ENCODE data around the gene MTPN. TPM values are rescaled to one million over a fixed set of nuclear protein-coding genes. Genes with fewer than 3 reads are reported as not detected.

MTPN gene
- total RNA-seq, 1 donor = 117 TPM

- Histone ChIP-seq H3K36me3 (ENCODE audit: insufficient read depth, low read length) (no peaks in the 10 kb centered on the region), H3K4me3 (ENCODE audit: insufficient read depth, low read length) (no peak overlapping the region), H3K4me2 (ENCODE audit: insufficient read depth, low read length) (no peak overlapping the region), H3K27ac (ENCODE audit: low read depth, low read length) (peak overlapping the region; percentile 41), H3K4me1 (ENCODE audit: insufficient read depth, low read length) (peaks cover 26% of the 10 kb centered on the region), H3K27me3 (ENCODE audit: insufficient read depth, low read length) (no peaks in the 10 kb centered on the region), H3K79me2 (ENCODE audit: insufficient read depth, low read length) (peaks cover 26% of the 10 kb centered on the region), H3K9me3 (ENCODE audit: low read depth, low read length) (no peaks in the 10 kb centered on the region), H4K20me1 (ENCODE audit: insufficient read depth, low read length) (peaks cover 16% of the 10 kb centered on the region), H2AFZ (ENCODE audit: low read length) (peak overlapping the region; percentile 90)
- no peak for TF ChIP-seq CTCF (IDR thresholded peaks at IDR 0.05; ENCODE audit: extremely low read depth, low read depth, low read length)
- DNase-seq (ENCODE audit: insufficient read length, low spot score, missing footprints) = no peak
Observed at GRCh38 chr7:135979471-135980011, 2.4 kb upstream of the MTPN start.

- no peak overlapping the region for H3K27ac ChIP-seq (ENCODE audit: low read depth, low read length)
- H3K36me3 ChIP-seq (ENCODE audit: insufficient read depth, low read length) = peaks cover 3% of the 10 kb centered on the region
- no peak overlapping the region for H3K4me3 ChIP-seq (ENCODE audit: insufficient read depth, low read length)
- no peak overlapping the region for H2AFZ ChIP-seq (ENCODE audit: low read length)
- peaks cover 35% of the 10 kb centered on the region for H3K79me2 ChIP-seq (ENCODE audit: insufficient read depth, low read length)
- no peak for TF ChIP-seq CTCF (IDR thresholded peaks at IDR 0.05; ENCODE audit: extremely low read depth, low read depth, low read length)
- no peaks in the 10 kb centered on the region for H3K27me3 ChIP-seq (ENCODE audit: insufficient read depth, low read length)
- no peak overlapping the region for H3K4me2 ChIP-seq (ENCODE audit: insufficient read depth, low read length)
- H4K20me1 ChIP-seq (ENCODE audit: insufficient read depth, low read length) = peaks cover 16% of the 10 kb centered on the region
- no peak for DNase-seq (ENCODE audit: insufficient read length, low spot score, missing footprints)
- no peaks in the 10 kb centered on the region for H3K9me3 ChIP-seq (ENCODE audit: low read depth, low read length)
- H3K4me1 ChIP-seq (ENCODE audit: insufficient read depth, low read length) = peaks cover 26% of the 10 kb centered on the region
Observed at GRCh38 chr7:135978624-135979023, 1.5 kb upstream of the MTPN start.

GRCh38 chr7:135977742-135978066 lies 545 bp upstream of the MTPN start:
- H3K27ac ChIP-seq (ENCODE audit: low read depth, low read length) = peak overlapping the region; percentile 76
- H3K4me2 ChIP-seq (ENCODE audit: insufficient read depth, low read length) = peak overlapping the region; percentile 97
- H3K36me3 ChIP-seq (ENCODE audit: insufficient read depth, low read length) = peaks cover 3% of the 10 kb centered on the region

More at GRCh38 chr7:135977742-135978066, 545 bp upstream of the MTPN start:
- Histone ChIP-seq H3K4me3 (ENCODE audit: insufficient read depth, low read length) (peak overlapping the region; percentile 95), H2AFZ (ENCODE audit: low read length) (peak overlapping the region; percentile 91), H4K20me1 (ENCODE audit: insufficient read depth, low read length) (peaks cover 22% of the 10 kb centered on the region), H3K27me3 (ENCODE audit: insufficient read depth, low read length) (no peaks in the 10 kb centered on the region), H3K9me3 (ENCODE audit: low read depth, low read length) (no peaks in the 10 kb centered on the region), H3K79me2 (ENCODE audit: insufficient read depth, low read length) (peaks cover 44% of the 10 kb centered on the region), H3K4me1 (ENCODE audit: insufficient read depth, low read length) (peaks cover 26% of the 10 kb centered on the region)
- TF ChIP-seq CTCF (IDR thresholded peaks at IDR 0.05; ENCODE audit: extremely low read depth, low read depth, low read length) = no peak
- no peak for DNase-seq (ENCODE audit: insufficient read length, low spot score, missing footprints)
